ENCODE data around the gene PRKCZ.

PRKCZ gene

GRCh38 chr1:2067393-2067792 is 17.2 kb downstream of the PRKCZ start:
- DNase-seq (ENCODE audit: low spot score): no peak

GRCh38 chr1:2067981-2068380 is 17.8 kb downstream of the PRKCZ start:
- DNase-seq (ENCODE audit: low spot score): no peak

- DNase-seq (ENCODE audit: low spot score): no peak
These were observed 18.7 kb downstream of the PRKCZ start for GRCh38 chr1:2068951-2069350.

GRCh38 chr1:2070016-2070415 is 19.8 kb downstream of the PRKCZ start:
- DNase-seq (ENCODE audit: low spot score): no peak

GRCh38 chr1:2070800-2071530 is 20.8 kb downstream of the PRKCZ start:
- no peak for DNase-seq (ENCODE audit: low spot score)

GRCh38 chr1:2072109-2072806 is 22.0 kb downstream of the PRKCZ start:
- no peak for DNase-seq (ENCODE audit: low spot score)

- no peak for DNase-seq (ENCODE audit: low spot score)
These were observed 22.7 kb downstream of the PRKCZ start for GRCh38 chr1:2072891-2073290.

GRCh38 chr1:2073382-2074230 is 23.4 kb downstream of the PRKCZ start:
- DNase-seq (ENCODE audit: low spot score): no peak

GRCh38 chr1:2074396-2074795 is 24.2 kb downstream of the PRKCZ start:
- no peak for DNase-seq (ENCODE audit: low spot score)

- no peak for DNase-seq (ENCODE audit: low spot score)
These were observed 24.9 kb downstream of the PRKCZ start for GRCh38 chr1:2074944-2075740.

GRCh38 chr1:2076826-2077225 is 26.6 kb downstream of the PRKCZ start:
- DNase-seq (ENCODE audit: low spot score): no peak

GRCh38 chr1:2078170-2078569 is 28.0 kb downstream of the PRKCZ start:
- no peak for DNase-seq (ENCODE audit: low spot score)

- no peak for DNase-seq (ENCODE audit: low spot score)
These were observed 29.3 kb downstream of the PRKCZ start for GRCh38 chr1:2079396-2080085.

GRCh38 chr1:2080140-2080539 is 29.9 kb downstream of the PRKCZ start:
- DNase-seq (ENCODE audit: low spot score): no peak

GRCh38 chr1:2080884-2081283 is 30.7 kb downstream of the PRKCZ start:
- DNase-seq (ENCODE audit: low spot score): no peak

- DNase-seq (ENCODE audit: low spot score): no peak
These were observed 31.2 kb downstream of the PRKCZ start for GRCh38 chr1:2081326-2081885.

- no peak for DNase-seq (ENCODE audit: low spot score)
These were observed 31.9 kb downstream of the PRKCZ start for GRCh38 chr1:2082064-2082463.

- no peak for DNase-seq (ENCODE audit: low spot score)
These were observed 33.5 kb downstream of the PRKCZ start for GRCh38 chr1:2083666-2084065.

GRCh38 chr1:2084306-2084705 is 34.1 kb downstream of the PRKCZ start:
- DNase-seq (ENCODE audit: low spot score): no peak

GRCh38 chr1:2085080-2085479 is 34.9 kb downstream of the PRKCZ start:
- no peak for DNase-seq (ENCODE audit: low spot score)

Data from left forelimb (tissue), 1 donor.